ELF-1 (cell line): Measurements from ENCODE around the gene FNDC11.

Experiments used
- DNase-seq: peaks from one replicate; pipeline ENCODE4 v3.0.0-alpha.2; 2016; ENCODE audit warnings: low read depth, low spot score

FNDC11 gene

GRCh38 chr20:63579017-63579694 lies 25.2 kb downstream of the FNDC11 start:
- no peak for DNase-seq

DNA sequence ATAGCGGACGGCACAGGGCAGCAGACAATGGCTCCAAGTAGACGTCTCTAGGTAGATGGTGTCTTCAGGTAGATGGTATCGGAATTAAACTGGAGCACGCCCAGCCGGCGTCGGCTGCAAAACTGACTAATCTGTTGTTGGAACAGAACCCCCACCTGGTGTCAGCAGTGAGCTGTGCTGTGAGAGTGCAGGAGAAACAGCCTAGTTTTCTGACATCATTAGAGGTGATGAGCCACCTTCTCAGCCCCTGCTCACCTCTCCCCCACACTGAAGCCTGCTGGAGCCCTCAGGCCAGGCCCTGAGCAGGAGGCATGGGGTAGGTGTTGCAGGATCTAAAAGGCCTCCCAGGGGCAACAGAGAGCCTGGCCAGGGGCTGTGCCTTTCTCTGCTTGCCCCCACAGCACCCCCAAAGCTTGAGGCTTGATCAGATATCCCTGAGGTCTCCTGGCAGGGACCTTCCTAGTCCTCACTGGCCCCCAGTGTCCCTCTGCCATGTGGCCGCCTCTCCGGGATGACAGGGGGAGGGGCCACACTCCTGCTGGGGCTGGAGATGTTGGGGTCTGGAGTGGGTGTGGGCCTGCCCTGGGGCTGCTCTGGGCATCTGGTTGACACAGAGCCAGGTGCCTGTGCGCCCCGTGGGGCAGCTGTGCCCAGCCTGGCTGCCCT lies 27.0 kb downstream of the FNDC11 start:
- peak; percentile 79 for DNase-seq

GRCh38 chr20:63582382-63583063 lies 28.6 kb downstream of the FNDC11 start:
- no peak for DNase-seq

GRCh38 chr20:63585616-63586565 lies 31.9 kb downstream of the FNDC11 start:
- no peak for DNase-seq

DNA sequence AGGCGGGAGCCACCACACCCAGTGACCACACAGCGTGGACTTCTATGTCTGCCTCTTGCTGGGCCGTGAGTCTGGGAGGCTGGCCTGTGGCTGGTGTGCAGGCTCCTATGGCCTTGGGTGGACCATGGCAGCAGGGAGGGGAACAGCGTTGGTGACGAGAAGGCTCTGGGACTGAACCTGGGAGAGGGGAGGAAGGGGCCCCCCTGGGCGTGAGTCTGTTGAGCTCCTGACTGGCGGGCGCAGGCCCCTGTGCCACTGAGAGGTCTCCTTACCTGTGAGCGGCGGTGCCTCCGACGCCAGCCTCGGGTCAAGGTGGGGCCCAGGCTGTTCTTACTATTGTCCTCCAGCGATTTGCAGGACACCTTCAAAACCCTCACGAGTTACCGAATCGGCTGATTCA lies 32.8 kb downstream of the FNDC11 start:
- no peak for DNase-seq

GRCh38 chr20:63587256-63587655 lies 33.3 kb downstream of the FNDC11 start:
- DNase-seq = no peak

- no peak for DNase-seq
Observed at GRCh38 chr20:63587776-63588591, 34.0 kb downstream of the FNDC11 start.

GRCh38 chr20:63588641-63589041 lies 34.7 kb downstream of the FNDC11 start:
- no peak for DNase-seq

- no peak for DNase-seq
Observed at GRCh38 chr20:63589261-63590217, 35.6 kb downstream of the FNDC11 start.

GRCh38 chr20:63590218-63591146 lies 36.5 kb downstream of the FNDC11 start:
- no peak for DNase-seq

DNA sequence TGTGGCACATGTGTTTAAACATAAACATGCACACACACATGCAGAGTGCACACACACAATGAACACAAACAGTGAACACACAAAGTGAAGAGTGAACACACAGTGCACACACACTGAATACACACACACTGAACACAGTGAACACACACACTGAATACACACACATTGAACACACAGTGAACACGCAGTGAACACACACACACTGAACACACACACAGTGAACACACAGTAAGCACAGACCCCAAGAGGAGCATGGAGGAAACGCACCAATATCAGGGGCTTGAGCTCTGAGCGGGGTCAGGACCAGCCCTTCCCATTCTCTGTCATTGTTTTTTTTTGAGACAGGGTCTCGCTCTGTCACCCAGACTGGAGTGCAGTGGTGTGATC lies 37.2 kb downstream of the FNDC11 start:
- DNase-seq = no peak

GRCh38 chr20:63591786-63592355 lies 37.9 kb downstream of the FNDC11 start:
- no peak for DNase-seq

- DNase-seq = no peak
Observed at GRCh38 chr20:63592661-63593060, 38.7 kb downstream of the FNDC11 start.

DNA sequence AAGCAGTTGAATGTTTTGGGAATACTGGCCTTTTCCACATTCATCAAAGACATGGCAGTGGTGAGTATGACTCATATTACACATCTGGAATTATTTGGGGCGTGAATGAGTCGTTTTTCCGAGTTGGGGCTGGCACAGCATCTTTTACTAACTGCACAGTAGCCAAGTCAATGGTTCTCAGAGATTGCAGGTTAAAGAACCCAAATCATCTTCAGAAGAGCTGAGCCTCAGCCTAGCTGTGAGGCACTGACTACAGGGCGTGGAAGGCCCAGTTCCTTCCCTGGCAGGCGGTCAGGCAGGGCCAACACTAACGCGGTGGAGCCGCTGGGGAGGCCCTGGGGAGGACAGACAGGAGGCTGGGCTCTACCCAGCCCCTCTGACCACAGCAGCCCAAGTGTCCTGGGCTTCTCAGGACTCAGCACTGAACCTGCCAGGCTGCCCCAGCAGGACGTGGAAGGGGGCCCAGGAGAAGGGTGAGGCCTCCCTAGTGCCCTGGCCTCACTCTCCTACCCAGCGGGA lies 40.1 kb downstream of the FNDC11 start:
- DNase-seq = no peak

DNA sequence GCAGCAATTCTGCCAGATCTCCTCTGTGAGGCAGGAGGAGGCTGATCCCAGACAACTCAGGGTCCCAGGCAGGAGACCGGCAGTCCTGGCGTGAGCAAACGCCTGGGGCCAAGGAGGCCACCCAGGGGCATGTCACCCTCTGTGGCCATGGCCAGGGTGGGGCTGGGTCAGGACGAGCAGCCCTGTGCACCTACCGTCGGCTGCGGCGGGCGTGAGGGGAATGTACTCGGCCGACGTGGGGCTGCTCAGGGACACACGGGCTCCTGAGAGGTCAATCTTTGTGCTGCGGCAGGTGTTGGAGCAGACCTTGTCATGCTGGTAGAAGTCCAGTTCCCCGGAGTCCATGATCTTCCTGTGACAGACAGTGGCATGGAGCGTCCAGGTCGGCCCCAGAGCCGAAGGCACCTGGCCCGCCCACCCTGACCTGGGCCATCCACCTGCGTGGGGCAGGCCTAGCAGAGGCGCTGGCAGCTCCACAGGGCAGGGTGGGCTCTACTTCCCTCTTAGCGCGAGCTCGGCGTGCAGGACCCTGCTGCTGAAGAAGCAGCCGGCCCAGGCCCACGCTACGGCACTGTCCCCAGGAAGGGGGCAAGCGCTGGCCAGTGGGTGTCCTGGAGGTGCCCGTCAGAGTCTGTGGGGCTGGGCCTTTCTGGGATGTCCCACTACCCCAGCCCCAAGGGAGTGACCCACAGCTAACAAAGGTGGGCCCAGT lies 41.6 kb downstream of the FNDC11 start:
- DNase-seq = no peak

GRCh38 chr20:63596423-63596822 lies 42.5 kb downstream of the FNDC11 start:
- no peak for DNase-seq
